OCI-M1 (cell line): Measurements from ENCODE around the gene BTF3L4.
A peak's percentile ranks its signal among the peaks of the same experiment; 100 is the strongest.
"Not testable (repeated sequence)": the region's sequence is repeated elsewhere in the genome, so short reads cannot be mapped to it uniquely, and the experiment has no call there.

Experiments used
- DNase-seq: peaks from one replicate; lab custom pipeline; 2025; lab: John Stamatoyannopoulos, UW

BTF3L4 gene

GRCh38 chr1:52055066-52055865 is 829 bp upstream of the BTF3L4 start, which contains the start of gene TXNDC12:
TSS of gene TXNDC12 (minus strand) at chr1:52055191. CDS start at chr1:52055096, 95 bp downstream.
- DNase-seq = peak; percentile 95

GRCh38 chr1:52055866-52056162 is 281 bp upstream of the BTF3L4 start:
- DNase-seq = no peak

DNA sequence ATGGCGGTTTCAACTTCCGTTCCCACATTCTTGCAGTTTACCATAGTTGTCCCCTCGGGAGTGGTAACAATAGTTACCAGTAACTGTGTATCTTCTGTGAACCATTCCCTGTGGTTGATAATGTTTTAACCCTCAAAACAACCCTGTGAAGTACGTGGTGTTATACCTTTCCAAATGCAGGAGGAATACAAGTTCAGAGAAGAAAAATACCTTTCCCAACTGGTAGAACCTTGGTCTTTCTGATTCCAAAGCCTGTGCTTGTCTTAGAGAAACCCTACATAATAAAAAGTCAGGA is 789 bp downstream of the BTF3L4 start:
- DNase-seq = no peak

DNA sequence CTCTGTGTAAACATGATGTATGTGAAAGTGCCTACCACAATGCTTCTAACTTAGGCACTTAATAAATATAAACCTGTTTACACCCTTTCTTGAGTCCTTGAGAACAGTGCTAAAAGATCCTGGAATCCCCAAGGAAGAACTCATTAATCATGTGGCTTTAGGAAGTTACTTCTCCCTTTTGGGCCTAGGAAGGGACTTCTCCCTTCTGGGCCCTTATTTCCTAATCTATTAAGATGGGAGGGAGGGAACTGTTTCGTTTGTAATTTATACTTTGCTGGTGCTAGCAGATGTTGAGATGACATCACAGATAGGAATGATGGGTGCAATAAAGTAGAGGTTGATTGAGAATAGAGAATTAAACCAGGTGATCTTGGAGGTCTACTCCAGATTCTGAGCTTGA is 1.2 kb downstream of the BTF3L4 start:
- peak; percentile 49 for DNase-seq

DNA sequence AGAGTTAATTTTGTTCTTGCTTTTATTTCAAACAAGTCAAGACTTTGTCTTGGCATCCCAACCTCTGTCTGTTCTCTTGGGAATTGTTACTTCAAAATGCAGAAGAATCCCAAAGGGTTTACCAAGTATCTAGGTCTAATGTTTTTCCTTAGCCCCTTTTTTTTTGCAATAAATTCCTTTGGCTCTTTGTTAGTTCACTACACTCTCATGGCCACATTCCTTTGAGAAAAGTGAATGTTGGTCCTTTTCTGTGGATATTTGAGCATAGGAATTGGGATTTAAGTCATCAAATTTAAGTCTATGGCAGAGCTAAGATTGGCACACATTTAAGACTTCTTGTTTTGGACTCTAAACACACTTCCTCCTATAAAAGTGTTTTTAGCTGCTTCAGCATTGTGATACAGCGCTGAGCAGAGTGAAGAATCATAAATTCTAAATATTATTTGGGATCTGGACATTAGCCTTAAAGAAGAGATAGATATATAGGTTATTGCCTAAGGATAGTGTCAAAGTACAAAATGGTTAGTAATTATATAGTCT is 1.9 kb downstream of the BTF3L4 start:
- DNase-seq = no peak

GRCh38 chr1:52059321-52059720 is 3.2 kb downstream of the BTF3L4 start:
- no peak for DNase-seq

DNA sequence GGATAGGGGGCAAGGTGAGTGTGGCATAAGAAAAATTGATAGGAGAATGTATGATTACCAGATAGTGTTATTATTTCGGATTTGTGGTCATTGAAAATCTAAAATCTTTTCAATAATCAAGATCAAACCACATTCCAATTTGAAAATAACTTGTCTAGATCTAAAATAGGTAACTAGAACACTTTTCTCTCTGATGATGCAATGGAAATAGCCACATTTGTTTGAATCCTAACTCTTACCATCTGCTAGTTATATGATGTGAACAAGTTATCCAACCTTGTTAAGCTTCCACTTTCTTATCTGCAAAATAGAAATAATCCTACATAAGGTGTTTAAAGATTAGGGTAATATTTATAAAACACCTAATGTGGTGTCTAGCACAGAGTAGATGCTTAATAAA is 3.8 kb downstream of the BTF3L4 start:
- DNase-seq = no peak

DNA sequence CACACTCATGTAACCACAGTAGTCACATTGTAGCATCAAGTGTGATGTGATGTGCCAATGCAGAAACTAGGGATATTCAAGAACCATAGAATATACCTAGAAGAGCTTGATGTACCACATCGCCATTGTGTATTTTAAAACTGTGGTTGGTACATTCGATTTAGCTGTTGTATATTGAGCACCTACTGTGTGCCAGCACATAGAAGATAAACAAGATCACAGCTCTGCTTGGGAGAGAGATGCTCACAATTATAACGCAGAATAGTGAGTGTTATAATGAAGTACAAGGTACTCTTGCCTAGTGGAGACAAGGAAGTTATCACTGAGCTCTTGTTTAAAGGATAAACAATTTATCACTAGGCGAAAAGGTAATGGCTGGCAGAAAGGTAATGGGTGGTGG is 4.7 kb downstream of the BTF3L4 start:
- DNase-seq = no peak

DNA sequence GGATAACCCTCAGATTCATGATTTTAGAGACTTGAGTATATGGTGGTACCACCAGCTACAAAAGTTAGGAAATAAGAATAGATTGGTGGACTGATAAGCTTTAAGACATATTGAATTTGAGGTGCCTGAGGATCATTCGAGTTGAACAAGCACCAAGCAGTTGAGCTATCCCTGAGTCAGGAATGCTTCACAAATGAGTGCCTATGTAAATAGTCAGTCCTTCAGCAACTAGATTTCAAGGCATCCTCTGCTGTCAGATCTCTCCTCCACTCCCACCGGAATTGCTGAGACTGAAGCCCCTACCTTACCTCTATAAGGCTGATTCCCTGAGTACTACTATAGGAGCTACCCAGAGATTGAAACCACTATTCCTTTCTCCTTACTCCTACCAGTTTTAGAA is 7.1 kb downstream of the BTF3L4 start:
- no peak for DNase-seq

- no peak for DNase-seq
Measured at GRCh38 chr1:52070704-52071103, 14.6 kb downstream of the BTF3L4 start.

DNA sequence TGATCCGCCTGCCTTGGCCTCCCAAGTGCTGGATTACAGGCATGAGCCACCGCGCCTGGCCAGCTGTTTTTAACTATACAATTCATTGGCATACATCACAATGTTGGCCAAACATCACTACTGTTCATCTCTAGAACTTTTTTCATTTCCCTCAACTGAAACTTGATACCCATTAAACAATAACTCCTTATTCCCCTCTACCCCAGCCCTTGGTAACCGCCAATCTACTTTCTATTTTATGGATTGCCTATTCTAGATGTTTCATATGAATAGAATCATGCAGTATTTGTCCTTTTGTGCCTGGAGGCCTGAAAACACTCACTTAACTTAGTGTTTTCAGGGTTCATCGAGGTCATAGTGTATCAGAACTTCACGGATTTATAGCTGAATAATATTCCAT is 16.2 kb downstream of the BTF3L4 start:
- DNase-seq = no peak

GRCh38 chr1:52077277-52077676 is 21.2 kb downstream of the BTF3L4 start:
- DNase-seq = not testable (repeated sequence)

DNA sequence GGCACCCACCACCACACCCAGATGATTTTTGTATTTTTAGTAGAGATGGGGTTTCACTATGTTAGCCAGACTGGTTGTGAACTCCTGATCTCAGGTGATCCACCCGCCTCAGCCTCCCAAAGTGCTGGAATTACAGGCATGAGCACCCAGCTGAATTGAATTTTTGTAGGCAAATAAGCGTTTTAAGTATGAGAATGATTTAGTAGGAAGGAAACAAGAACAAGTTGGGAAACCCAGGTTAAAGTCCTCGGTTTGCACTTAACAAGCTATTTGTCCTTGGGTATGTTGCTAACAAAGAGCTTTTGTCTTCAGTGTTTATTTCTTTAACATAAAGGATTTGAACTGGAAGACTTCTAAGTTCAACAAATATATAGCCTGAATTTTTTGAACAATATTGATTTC is 23.9 kb downstream of the BTF3L4 start:
- no peak for DNase-seq

GRCh38 chr1:52087892-52088291 is 31.8 kb downstream of the BTF3L4 start:
- not testable (repeated sequence) for DNase-seq

GRCh38 chr1:52094300-52094699 is 38.2 kb downstream of the BTF3L4 start:
- DNase-seq = not testable (repeated sequence)

DNA sequence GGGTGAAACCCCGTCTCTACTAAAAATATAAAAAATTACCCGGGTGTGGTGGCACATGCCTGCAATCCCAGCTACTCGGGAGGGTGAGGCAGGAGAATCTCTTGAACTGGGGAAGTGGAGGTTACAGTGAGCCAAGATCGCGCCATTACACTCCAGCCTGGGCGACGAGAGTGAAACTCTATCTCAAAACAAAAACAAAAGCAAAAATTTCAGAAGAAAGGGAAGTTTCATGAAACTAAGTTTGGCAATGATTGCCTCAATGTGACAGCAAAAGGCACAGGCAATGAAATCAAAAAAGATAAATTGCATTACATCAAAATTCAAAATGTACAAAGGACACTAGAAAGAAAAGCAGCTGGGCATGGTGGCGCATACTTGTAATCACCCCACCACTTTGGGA is 40.1 kb downstream of the BTF3L4 start:
- no peak for DNase-seq

DNA sequence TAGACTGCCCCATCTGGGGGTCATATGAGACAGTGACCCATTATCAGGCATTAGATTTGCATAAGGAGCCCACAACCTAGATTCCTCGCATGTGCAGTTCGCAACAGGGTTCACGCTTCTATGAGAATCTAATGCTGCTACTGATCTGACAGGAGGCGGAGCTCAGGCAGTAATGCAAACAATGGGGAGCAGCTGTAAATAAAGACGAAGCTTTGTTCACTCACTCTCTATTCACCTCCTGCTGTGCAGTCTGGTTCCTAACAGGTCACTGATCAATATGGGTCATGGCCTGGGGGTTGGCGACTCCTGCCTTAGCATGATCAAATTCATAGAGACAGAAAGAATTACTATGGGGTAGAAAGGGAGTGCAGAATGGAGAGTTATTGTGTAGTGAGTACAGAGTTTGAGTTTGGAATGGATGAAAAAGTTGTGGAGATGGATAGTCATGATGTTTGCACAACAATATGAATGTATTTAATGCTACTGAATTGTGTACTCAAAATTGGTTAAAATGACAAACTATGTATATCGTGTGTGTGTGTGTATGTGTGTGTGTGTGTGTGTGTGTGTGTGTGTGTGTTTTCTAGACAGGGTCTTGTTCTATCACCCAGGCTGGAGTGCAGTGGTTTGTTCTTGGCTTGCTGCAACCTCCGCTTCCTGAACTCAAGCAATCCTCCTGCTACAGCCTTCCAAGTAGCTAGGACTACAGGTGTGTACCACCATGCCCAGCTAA is 42.2 kb downstream of the BTF3L4 start:
- DNase-seq = no peak

DNA sequence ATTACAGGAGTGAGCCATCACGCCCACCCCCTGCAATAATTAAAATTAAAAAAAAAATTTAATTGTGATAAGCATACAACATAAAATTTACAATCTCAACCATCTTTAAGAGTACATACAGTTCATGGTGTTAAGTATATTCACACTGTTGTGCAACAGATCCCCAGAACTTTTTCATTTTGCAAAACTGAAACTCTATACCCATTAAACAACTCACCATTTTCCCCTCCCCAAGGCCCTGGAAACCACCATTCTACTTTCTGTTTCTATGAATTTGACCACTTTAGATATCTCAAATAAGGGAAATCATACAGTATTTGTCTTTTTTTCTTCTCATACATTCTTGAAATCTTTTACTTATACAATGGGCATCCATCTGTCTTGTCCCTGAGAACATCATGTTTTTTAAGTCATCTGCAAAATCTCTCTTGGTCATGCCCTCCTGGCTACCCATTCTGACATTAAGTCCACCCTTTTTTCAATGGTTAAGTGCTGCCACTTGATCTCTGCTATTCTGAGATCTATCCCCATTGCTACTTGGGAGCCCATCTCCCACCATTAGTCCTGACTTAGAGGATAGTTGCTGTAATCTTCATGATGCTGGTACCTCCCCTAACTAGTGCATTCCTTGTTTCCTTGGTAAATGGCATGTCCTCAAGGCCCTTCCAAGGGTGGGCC is 46.4 kb downstream of the BTF3L4 start:
- peak; percentile 16 for DNase-seq

DNA sequence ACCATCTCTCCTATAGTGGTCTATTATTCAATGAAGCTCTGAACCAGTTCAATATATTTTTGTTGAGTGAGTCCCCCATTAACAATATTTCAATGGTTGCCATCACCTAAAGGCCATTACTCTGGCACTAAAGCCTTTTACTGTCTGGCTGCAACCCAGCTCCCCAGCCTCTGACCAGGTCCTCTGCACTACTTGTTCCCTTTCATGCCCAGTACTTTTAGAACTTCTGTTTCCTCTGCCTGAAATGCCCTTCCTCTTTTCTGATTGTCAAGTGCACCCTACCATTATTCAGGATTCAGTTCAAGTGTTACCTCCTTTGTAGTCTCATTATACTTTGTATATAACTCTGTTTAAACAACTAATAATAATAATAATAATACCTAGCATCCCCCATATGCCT is 55.4 kb downstream of the BTF3L4 start:
- DNase-seq = peak; percentile 12

GRCh38 chr1:52112489-52112888 is 56.4 kb downstream of the BTF3L4 start:
- no peak for DNase-seq

GRCh38 chr1:52119301-52120079 is 63.4 kb downstream of the BTF3L4 start:
- DNase-seq = no peak

DNA sequence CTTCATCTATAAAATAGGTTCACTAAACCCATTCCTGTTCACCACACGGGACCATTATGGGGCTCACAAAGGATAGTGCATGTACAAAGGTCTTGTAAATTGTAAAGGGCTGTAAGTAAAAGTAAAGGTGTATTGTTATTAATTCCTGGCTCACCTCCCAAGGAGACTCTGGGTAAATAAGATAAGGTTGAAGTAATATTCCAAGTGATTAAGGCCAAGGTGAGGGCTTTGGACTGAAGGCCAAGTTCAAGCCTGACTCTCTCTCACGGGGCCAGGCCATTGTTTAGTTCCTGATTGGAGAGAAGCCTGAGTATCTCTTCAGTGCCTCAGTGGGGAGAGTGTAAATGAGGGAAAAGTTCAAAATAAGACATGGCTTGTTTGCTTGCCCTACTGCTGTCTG is 66.3 kb downstream of the BTF3L4 start:
- DNase-seq = no peak
